ENCODE measurements around the gene GLRA3.
A peak's percentile ranks its signal among the peaks of the same experiment; 100 is the strongest.

GRCh38 chr4:174669270-174669669 lies 159.8 kb downstream of the GLRA3 start:
- TF ChIP-seq POLR2AphosphoS5 (IDR thresholded peaks at IDR 0.05; ENCODE audit: insufficient read depth in 1 of 2, low read depth in 1 of 2) (peak in 1 of 2 donors; percentile 90), CTCF (IDR thresholded peaks at IDR 0.05) (no peak), POLR2A (IDR thresholded peaks at IDR 0.05) (no peak)

Measured in vagina (tissue), 2 donors.